Breast epithelium (tissue), 4 donors: Measurements from ENCODE around the gene ZHX3. TPM values are rescaled to one million over a fixed set of nuclear protein-coding genes. Genes with fewer than 3 reads are reported as not detected.

Experiments used
- DNase-seq, 2 donors: peaks; one replicate each; pipeline ENCODE4 v3.0.0-alpha.2; 2019; ENCODE audit warnings: low spot score in 2 of 2
- H3K27ac ChIP-seq, 2 donors: fragments of 200-600 bp; sonication (generic) in 1 of 2; one replicate each; pipeline ENCODE4 v1.5.1; 2016 to 2019; ENCODE audit warnings: mild to moderate bottlenecking in 1 of 2
- H3K27me3 ChIP-seq, 2 donors: fragments of 200-600 bp; sonication (generic) in 1 of 2; one replicate each; pipeline versions ENCODE4 v1.5.1 to v1.6.0; 2017 to 2019; ENCODE audit warnings: control low read depth in 1 of 2, mild to moderate bottlenecking in 1 of 2
- H3K36me3 ChIP-seq: fragments of 200-600 bp; one replicate; pipeline ENCODE4 v1.5.1; 2019
- H3K4me1 ChIP-seq, 2 donors: fragments of 200-600 bp; sonication (generic); one replicate each; pipeline ENCODE4 v1.5.1; 2016 to 2019; ENCODE audit warnings: control low read depth in 1 of 2
- H3K4me3 ChIP-seq, 3 donors: fragments of 200-600 bp; sonication (generic); 1 replicate in 2 of 3; 2 replicates in 1 of 3; pipeline ENCODE4 v1.5.1; 2016 to 2019; ENCODE audit warnings: mild to moderate bottlenecking in 3 of 3, moderate library complexity in 2 of 3
- H3K9me3 ChIP-seq, 2 donors: fragments of 200-600 bp; sonication (generic) in 1 of 2; one replicate each; pipeline ENCODE4 v1.5.1; 2016 to 2019; ENCODE audit warnings: control low read depth in 1 of 2
- POLR2A ChIP-seq: fragments of 450-650 bp; IDR thresholded peaks from one replicate; pipeline ENCODE4 v1.6.1; 2016; ENCODE audit warnings: antibody characterized with exemption, mild to moderate bottlenecking, moderate library complexity
- POLR2AphosphoS5 ChIP-seq, 3 donors: sonication (generic); formaldehyde crosslinking; IDR thresholded peaks; one replicate each; pipeline ENCODE4 v1.6.1; 2017; ENCODE audit warnings: antibody characterized with exemption in 3 of 3
- intact Hi-C: fragments of 100-400 bp; cut with DNase I; formaldehyde crosslinking; loops from one replicate; pipeline ENCODE4 v1.15.1; 2023; ENCODE audit warnings: low total_unique reads
- total RNA-seq, 3 donors: library from RNA; depleted of rRNA; stranded (reverse); fragments of >200 nt; gene quantifications; one replicate each; pipeline ENCODE4 v1.1.0, GENCODE V29; 2016
- TF ChIP-seq, protein P1 (sequence below), 3 donors: fragments of 450-650 bp; IDR thresholded peaks; one replicate each; pipeline ENCODE4 v1.5.1; 2016 to 2017; ENCODE audit warnings: antibody characterized with exemption in 3 of 3, mild to moderate bottlenecking in 3 of 3, moderate library complexity in 3 of 3

Gene ZHX3
- total RNA-seq, 3 donors from 2014 or later = 34.4 to 35.7 (median 34.6) TPM

DNA sequence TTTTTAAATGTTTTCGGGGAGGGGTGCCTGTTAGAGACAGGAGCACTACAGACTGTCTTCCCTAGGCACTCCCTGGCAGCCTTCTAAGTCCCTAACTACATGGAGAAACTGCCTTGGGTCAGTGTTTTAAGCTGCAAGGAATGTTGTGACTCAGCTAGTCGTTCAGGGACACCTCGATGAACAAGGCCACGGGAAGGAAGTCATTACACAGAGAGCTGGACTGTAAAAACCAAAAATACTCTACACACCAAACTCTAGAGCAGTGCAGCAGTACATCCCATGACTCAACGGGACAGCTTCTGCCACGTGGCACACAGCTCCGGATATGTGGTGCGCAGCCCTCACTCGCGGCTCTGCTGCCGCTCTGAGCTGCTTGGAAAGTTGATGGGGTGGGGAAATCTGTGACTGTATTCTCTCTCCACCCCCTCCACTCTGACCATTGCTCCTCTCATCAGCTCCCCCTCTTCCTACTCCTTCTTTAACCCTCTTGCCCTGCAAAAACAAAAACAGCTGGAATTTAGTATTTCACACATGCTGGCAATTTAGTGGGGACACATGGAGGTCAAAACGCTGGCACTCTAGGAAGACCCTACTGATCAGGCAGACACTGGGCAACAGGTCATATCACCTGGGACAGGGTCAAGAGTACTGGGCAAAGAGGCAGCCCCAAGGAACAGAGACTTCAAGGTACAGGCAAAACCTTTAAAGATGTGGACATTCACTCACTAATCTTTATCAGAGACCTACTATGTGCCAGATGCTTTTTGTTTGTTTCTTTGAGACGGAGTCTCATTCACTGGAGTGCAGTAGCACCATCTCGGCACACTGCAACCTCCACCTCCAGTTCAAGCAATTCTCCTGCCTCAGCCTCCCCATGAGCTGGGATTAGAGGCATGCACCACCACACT, 12.2 kb upstream of the ZHX3 start:
- TF ChIP-seq POLR2AphosphoS5 (IDR thresholded peaks at IDR 0.05) (peak; percentile 66 to 85 (median 78)), POLR2A (no peak)
- TF ChIP-seq, protein P1, sequence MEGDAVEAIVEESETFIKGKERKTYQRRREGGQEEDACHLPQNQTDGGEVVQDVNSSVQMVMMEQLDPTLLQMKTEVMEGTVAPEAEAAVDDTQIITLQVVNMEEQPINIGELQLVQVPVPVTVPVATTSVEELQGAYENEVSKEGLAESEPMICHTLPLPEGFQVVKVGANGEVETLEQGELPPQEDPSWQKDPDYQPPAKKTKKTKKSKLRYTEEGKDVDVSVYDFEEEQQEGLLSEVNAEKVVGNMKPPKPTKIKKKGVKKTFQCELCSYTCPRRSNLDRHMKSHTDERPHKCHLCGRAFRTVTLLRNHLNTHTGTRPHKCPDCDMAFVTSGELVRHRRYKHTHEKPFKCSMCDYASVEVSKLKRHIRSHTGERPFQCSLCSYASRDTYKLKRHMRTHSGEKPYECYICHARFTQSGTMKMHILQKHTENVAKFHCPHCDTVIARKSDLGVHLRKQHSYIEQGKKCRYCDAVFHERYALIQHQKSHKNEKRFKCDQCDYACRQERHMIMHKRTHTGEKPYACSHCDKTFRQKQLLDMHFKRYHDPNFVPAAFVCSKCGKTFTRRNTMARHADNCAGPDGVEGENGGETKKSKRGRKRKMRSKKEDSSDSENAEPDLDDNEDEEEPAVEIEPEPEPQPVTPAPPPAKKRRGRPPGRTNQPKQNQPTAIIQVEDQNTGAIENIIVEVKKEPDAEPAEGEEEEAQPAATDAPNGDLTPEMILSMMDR (IDR thresholded peaks at IDR 0.05) = no peak
- DNase-seq = peak in 1 of 2 donors; percentile 64
- intact Hi-C loops = no loop called here
- H3K36me3 ChIP-seq = no peaks in the 10 kb centered on the region
- H3K4me3 ChIP-seq = no peak overlapping the region
- H3K9me3 ChIP-seq = no peaks in the 10 kb centered on the region
- H3K27ac ChIP-seq = peak overlapping the region; percentile 73 to 88
- peaks cover 0 to 10% of the 10 kb centered on the region in 2 donors for H3K4me1 ChIP-seq
- no peaks in the 10 kb centered on the region for H3K27me3 ChIP-seq

DNA sequence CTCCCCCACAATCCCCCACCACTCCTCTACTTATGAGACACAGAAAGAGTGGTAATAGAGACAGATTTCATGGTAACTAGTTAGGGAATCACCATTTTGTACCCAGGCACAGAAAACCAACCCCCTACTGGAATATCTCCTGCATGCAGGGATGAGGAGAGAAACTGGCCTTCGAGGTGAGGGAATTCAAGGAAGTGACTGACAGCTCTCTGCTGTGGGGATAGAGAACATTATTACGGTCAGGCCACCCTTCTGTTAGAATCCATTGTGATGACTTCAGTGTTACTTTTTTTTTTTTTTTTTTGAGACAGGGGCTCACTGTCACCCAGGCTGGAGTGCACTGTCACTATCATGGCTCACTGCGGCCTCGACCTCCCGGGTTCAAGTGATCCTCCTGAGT, 9.6 kb upstream of the ZHX3 start:
- Histone ChIP-seq H3K27me3 (no peaks in the 10 kb centered on the region), H3K4me3 (no peak overlapping the region), H3K36me3 (no peaks in the 10 kb centered on the region), H3K4me1 (peaks cover 0 to 5% of the 10 kb centered on the region in 2 donors), H3K9me3 (no peaks in the 10 kb centered on the region), H3K27ac (no peak overlapping the region)
- no peak for DNase-seq
- intact Hi-C loops = no loop called here
- TF ChIP-seq, protein P1 (IDR thresholded peaks at IDR 0.05) = no peak
- TF ChIP-seq POLR2AphosphoS5 (IDR thresholded peaks at IDR 0.05) (no peak), POLR2A (no peak)

DNA sequence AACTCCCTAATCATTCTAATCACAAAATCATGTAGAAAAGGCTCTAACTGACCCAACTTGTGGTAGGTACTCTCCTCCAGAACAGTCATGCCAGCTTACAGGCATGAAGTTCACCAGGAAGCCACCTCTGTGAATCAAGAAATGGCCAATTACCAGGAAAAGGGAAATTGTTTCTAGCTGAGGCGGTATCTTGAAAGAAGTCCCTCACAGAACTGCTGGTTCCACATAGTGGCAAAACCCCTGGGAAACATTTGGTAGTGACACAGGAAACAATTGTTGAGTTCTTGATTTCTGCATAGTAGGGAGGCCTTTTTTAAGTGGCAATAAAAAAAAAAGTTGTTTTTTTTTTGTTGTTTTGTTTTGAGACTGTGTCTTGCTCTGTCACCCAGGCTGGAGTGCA, 3.4 kb upstream of the ZHX3 start:
- Histone ChIP-seq H3K4me1 (no peaks in the 10 kb centered on the region), H3K27ac (peak overlapping the region in 1 of 2 donors; percentile 27), H3K9me3 (no peaks in the 10 kb centered on the region), H3K36me3 (no peaks in the 10 kb centered on the region), H3K4me3 (no peak overlapping the region), H3K27me3 (no peaks in the 10 kb centered on the region)
- TF ChIP-seq, protein P1 (IDR thresholded peaks at IDR 0.05) = no peak
- no peak for TF ChIP-seq POLR2A
- TF ChIP-seq POLR2AphosphoS5 (IDR thresholded peaks at IDR 0.05) = no peak
- intact Hi-C loops = no loop called here
- DNase-seq = no peak

DNA sequence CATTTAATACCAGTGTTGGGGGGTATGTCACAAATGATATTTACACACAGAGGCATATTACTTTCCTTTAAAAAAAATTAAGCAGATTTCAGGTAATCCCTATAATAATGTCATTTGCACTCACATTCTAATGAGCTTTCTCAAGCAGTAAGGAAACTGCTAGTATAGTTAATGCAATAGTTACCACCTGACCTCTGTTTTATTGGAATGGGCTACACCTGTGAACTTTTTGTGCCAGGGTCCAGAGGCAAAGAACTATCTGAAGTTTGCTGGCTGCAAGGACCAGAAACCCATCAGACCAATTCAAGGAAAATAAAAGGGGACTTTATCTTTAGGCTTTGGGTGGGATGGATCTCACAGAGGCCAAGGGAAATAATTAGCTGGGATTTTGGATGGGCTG, 2.9 kb upstream of the ZHX3 start:
- Histone ChIP-seq H3K27me3 (no peaks in the 10 kb centered on the region), H3K4me1 (no peaks in the 10 kb centered on the region), H3K36me3 (no peaks in the 10 kb centered on the region), H3K27ac (peak overlapping the region in 1 of 2 donors; percentile 27), H3K4me3 (no peak overlapping the region), H3K9me3 (no peaks in the 10 kb centered on the region)
- intact Hi-C loops = no loop called here
- TF ChIP-seq POLR2AphosphoS5 (IDR thresholded peaks at IDR 0.05) (no peak), POLR2A (no peak)
- TF ChIP-seq, protein P1 (IDR thresholded peaks at IDR 0.05) = no peak
- no peak for DNase-seq

DNA sequence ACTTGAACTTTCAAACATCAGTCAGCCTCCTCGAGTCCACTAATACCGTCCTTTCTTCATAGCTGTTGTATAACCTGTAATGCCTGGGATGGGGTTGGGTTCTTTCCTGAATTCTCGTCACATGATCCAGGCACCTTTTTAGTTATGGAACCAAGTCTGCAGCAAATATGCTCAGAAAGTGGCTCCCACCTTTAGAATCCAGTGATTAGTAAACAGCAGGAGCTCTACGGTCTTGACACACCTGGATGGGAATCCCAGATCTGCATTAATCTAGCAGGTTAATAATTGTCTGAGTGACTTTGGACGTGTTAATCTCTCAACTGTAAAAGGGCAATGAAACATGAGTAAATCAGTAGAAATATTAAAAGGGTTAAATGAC, 729 bp upstream of the ZHX3 start:
- TF ChIP-seq POLR2AphosphoS5 (IDR thresholded peaks at IDR 0.05) (no peak), POLR2A (no peak)
- TF ChIP-seq, protein P1 (IDR thresholded peaks at IDR 0.05) = no peak
- no peak for DNase-seq
- Histone ChIP-seq H3K36me3 (no peaks in the 10 kb centered on the region), H3K4me1 (no peaks in the 10 kb centered on the region), H3K4me3 (peak overlapping the region in 2 of 3 donors; percentile 81 to 97), H3K27me3 (no peaks in the 10 kb centered on the region), H3K9me3 (no peaks in the 10 kb centered on the region), H3K27ac (peak overlapping the region; percentile 75 to 95)
- intact Hi-C loops = no loop called here
